Lower leg skin (tissue), 3 donors: ENCODE results near the gene GSTCD.

ENCODE experiments used
- POLR2A ChIP-seq, 2 donors: fragments of 450-650 bp; IDR thresholded peaks; one replicate each; pipeline ENCODE4 v1.6.1; 2016 to 2017; ENCODE audit warnings: antibody characterized with exemption in 2 of 2, mild to moderate bottlenecking in 1 of 2, moderate library complexity in 1 of 2
- TF ChIP-seq, protein P1 (sequence below), 3 donors: fragments of 450-650 bp; IDR thresholded peaks; one replicate each; pipeline ENCODE4 v1.5.1; 2016; ENCODE audit warnings: antibody characterized with exemption in 3 of 3, mild to moderate bottlenecking in 3 of 3, moderate library complexity in 2 of 3

DNA sequence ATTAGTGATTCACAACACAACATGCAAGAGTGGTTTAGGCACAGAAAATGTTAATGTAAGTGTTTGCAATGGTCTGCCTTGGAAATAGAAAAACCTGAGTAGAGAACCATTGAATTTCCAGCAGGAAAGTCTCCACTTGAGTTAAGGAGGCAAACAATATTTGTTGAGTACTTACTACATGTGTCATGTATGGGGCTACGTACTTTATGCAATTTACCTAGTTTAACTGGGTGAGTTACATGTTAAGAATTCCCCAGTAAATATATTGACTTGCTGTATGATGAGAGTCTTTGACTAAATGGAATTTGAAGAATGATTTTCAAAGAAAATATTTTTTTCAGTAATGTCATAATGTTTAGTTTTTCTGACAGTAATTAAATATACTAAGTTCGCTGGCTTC, 178.9 kb downstream of the GSTCD start:
- TF ChIP-seq, protein P1, sequence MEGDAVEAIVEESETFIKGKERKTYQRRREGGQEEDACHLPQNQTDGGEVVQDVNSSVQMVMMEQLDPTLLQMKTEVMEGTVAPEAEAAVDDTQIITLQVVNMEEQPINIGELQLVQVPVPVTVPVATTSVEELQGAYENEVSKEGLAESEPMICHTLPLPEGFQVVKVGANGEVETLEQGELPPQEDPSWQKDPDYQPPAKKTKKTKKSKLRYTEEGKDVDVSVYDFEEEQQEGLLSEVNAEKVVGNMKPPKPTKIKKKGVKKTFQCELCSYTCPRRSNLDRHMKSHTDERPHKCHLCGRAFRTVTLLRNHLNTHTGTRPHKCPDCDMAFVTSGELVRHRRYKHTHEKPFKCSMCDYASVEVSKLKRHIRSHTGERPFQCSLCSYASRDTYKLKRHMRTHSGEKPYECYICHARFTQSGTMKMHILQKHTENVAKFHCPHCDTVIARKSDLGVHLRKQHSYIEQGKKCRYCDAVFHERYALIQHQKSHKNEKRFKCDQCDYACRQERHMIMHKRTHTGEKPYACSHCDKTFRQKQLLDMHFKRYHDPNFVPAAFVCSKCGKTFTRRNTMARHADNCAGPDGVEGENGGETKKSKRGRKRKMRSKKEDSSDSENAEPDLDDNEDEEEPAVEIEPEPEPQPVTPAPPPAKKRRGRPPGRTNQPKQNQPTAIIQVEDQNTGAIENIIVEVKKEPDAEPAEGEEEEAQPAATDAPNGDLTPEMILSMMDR (IDR thresholded peaks at IDR 0.05), result no peak
- no peak for TF ChIP-seq POLR2A (IDR thresholded peaks at IDR 0.05)
